KBM-7 (cell line): ENCODE data around the gene TRDN.
A peak's percentile ranks its signal among the peaks of the same experiment; 100 is the strongest.
"Not testable (repeated sequence)": the region's sequence is repeated elsewhere in the genome, so short reads cannot be mapped to it uniquely, and the experiment has no call there.

ENCODE experiments used
- DNase-seq: peaks from one replicate; pipeline ENCODE4 v3.0.0-alpha.2; 2015
- in situ Hi-C: fragments of 300-500 bp; cut with MboI; formaldehyde crosslinking; loops from 2 replicates; pipeline ENCODE4 v1.14.3; 2020; ENCODE audit warnings: low sequenced_read_pairs, low pct_unique_long_range_greater_than_20kb, mixed read lengths

Gene TRDN

GRCh38 chr6:123343836-123344235 is 292.9 kb downstream of the TRDN start:
- in situ Hi-C loops = no loop called here
- no peak for DNase-seq

GRCh38 chr6:123338394-123338793 is 298.4 kb downstream of the TRDN start:
- DNase-seq = no peak
- in situ Hi-C loops = no loop called here

DNA sequence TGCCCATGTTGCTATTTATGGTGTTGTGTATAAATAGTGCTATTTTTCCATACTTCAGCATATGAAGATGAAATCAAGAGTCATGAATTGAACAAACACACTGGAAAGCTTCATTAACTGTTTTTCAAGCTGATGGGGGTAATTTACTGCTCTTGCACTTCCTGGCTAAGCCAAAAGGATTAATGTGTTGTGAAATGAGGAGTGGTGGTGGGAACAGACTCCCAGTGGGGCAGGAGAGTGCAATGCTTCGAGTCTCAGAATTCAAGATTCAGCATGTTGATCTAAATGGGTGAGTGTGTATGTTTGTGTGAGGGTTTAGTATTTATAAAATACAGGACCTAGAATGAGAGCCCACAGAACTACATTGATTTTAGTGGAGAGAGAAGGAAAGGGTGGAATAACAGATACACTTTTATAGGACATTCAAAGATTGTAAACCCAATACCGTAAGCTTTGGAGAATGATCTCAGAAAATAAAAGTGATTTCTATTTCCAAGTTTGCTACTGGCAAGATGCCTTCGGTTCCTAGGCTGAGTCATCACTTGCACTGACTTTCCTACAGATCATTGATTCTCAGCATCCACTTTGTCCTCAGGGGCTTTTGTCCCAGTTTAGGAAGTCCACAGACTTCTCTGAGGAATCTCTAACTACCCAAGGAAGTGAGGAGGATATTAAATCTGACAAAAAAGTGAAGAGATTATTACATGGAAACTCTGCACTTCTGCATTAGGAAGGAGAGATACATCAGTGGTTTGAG is 303.6 kb downstream of the TRDN start:
- in situ Hi-C loops = no loop called here
- DNase-seq = no peak

DNA sequence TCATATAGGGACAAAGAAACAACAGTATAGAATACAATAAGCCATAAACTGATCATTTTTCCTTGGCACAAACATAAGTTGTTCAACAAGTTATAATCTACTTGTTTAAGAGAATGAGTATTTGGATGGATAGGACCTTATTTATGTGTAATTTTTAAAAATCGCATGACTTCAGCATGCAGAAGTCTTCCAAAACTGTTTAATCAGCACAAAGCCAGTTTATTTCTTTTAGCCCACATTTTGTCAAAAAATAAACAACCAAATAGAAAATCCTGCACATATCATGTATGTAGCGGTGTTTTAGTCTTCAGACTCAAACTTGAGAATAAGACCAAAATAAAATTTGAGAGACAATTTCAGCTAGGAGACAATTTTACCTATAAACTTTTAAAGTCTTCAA is 304.7 kb downstream of the TRDN start:
- in situ Hi-C loops = no loop called here
- no peak for DNase-seq

- DNase-seq = no peak
- in situ Hi-C loops = no loop called here
These were observed 307.4 kb downstream of the TRDN start for GRCh38 chr6:123329337-123329736.

- no peak for DNase-seq
- in situ Hi-C loops = no loop called here
These were observed 313.1 kb downstream of the TRDN start for GRCh38 chr6:123323452-123324329.

DNA sequence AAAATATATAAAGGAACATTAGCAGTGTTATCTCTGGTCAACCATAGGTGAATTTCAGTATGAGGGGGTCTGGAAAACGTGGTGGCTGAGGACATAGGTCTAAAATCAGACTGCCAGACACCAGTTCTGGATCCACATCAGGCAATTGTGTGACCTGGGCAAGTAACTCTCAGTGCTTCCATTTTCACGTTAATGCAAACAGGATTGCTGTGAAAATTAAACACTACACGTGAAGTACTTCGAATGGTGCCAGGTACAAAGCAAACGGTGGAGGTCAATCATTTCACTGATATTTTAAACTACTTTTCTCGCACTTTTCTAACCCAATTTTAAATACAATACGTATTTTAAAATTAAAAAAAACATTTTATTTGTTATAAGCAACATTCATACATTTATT is 315.7 kb downstream of the TRDN start:
- DNase-seq = no peak
- in situ Hi-C loops = no loop called here

- DNase-seq = peak; percentile 8
- in situ Hi-C loops = no loop called here
These were observed 319.9 kb downstream of the TRDN start for GRCh38 chr6:123316733-123317323.

- DNase-seq, in situ Hi-C loops: not testable (repeated sequence)
These were observed 322.3 kb downstream of the TRDN start for GRCh38 chr6:123314459-123314858.

GRCh38 chr6:123309130-123309529 is 327.6 kb downstream of the TRDN start:
- in situ Hi-C loops = no loop called here
- DNase-seq = no peak

DNA sequence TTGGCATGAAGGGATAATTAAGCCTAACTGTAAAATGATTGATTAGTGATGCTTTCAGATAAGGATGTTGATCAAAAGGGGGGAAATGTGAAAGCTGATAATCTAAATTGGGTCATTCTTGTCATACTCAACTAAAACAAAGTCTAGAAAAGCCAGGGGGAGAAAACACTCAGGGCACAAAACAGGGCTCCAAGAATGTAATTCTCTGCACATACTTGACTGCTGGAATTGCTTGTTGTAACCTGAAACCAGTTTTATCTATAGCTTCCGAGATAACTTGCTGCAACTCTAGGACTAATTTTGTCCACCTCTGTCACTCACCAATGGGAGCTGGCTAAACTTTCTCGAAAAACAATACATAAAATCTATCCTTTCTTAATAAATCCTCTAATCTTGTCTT is 330.4 kb downstream of the TRDN start:
- in situ Hi-C loops = no loop called here
- no peak for DNase-seq

DNA sequence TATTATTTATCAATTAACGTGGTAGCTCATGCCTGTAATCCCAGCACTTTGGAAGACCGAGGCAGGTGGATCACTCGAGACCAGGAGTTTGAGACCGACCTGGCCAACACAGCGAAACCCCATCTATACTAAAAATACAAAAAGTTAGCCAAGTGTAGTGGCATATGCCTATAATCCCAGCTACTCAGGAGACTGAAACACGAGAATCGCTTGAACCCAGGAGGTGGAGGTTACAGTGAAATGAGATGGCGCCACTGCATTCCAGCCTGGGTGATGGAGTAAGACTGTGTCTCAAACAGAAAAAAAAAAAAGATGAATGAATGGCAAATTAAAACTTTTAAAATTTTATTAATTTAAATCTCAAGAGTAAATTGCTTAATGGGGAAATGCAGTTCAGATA is 341.1 kb downstream of the TRDN start:
- DNase-seq = no peak
- in situ Hi-C loops = no loop called here

- no peak for DNase-seq
- in situ Hi-C loops = no loop called here
These were observed 341.6 kb downstream of the TRDN start for GRCh38 chr6:123295181-123295580.

DNA sequence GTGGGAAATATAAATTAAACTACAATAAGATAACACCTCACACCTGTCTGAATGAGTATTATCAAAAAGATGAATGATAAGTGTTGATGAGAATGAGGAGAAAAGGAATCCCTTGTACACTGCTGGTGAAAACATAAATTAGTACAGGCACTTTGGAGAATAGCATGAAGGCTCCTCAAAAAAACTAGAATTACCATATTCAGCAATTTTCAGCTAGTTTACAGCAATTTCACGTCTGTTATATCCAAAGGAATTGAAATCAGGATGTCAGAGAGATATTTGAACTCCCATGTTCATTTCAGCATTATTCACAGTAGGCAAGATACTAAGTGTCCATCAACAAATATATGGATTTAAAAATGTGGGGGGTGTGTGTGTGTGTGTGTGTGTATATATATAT is 348.1 kb downstream of the TRDN start:
- in situ Hi-C loops = no loop called here
- no peak for DNase-seq

DNA sequence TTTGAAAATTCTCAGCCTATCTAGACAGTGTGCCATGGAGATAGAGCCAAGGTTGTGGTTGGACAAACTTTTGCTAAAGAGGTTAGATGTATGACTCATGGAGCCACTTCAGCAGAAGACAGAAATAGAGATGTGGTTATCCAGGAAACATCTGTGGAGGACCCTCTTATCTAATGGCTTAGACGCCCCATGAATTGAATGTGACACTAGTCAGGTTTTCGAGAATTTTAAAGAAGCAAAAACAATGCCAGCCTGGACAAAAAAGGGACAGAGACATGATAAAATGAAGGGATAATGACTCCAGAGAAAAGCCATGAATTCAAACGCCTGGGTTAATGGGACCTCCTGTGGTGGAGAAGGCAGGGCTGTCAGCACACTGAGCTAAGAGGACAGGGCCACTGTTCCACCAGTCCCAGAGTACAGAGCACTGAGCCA is 360.2 kb downstream of the TRDN start:
- DNase-seq = peak; percentile 30
- in situ Hi-C loops = no loop called here

- in situ Hi-C loops = no loop called here
- DNase-seq = no peak
These were observed 372.8 kb downstream of the TRDN start for GRCh38 chr6:123263981-123264380.

DNA sequence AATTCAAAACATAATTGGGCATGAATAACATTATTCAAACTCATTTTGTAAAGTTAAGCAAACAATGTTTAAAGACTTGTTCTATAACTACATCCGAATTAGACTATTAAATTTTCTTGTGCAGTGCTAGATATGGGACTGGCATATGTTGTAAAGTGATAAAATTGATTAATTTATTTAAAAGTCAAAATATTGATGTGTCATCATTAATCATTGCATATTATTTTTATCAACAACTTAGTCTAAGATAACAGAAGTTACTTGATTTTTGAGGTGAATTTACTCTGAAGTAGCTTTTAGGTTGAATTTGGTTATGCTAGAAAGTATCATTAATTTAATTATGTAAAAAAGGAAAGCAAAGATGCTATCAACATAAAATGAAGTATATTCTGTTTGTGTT is 396.1 kb downstream of the TRDN start:
- in situ Hi-C loops = no loop called here
- DNase-seq = no peak

DNA sequence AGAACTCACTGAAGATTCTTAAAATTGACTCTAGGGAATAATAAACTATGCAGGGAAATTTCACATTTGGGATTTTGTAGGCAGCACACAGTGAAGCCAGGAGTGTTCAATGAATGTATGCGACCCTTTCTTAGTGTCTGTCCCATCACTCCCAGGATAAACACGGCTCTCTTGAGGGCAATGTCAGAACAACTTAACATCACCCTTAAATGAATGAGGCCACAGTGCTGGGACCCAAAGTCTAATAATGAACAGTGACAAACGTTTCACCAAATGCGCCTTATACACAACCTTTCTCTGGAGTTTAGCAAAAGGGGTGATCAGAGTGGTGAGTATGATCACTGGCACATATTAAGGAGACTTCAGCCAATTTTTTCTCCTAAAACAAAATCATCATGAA is 403.4 kb downstream of the TRDN start:
- in situ Hi-C loops = no loop called here

DNA sequence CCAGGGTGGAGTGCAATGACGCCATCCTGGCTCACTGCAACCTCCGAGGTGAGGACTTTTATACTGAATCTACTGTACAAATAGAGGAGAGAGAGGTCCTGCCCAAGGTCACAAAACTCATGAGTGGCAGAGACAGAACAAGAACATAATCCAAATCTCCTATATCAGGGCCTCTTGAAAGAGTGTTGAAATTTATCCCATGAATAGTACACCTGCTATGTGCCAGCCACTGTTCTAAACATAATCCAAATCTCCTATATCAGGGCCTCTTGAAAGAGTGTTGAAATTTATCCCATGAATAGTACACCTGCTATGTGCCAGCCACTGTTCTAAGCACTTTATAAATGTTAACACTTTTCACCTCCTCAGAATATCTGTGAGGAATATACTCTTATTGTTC is 409.0 kb downstream of the TRDN start:
- in situ Hi-C loops, DNase-seq: not testable (repeated sequence)

More for the DNA sequence above, 403.4 kb downstream of the TRDN start:
- no peak for DNase-seq

DNA sequence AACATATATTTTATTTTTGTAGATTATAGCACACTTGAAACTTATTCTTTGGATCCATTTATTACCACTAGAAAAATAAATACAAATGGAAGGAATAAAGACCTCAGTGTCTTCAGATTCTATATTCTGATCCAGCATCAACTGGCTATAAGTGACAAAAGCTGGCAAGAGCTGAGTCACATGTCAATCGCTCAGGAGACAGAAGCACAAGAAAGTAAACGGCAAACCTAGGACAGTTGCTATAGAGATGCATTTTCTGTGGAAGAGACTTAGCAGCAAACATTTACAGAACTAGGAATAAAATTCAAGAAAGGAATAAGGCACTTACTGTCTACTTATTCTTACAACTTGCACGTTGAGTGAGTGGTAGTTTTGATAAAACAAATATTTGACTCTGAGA is 410.4 kb downstream of the TRDN start:
- no peak for DNase-seq
- in situ Hi-C loops = no loop called here
